Activated CD8-positive, alpha-beta memory T cell treated with anti-CD3 and anti-CD28 coated beads, Interleukin-2, amount 50 U/mL, for 4 hours (primary cell): ENCODE data around the gene IFI44L.

ENCODE experiments used
- DNase-seq: peaks from one replicate; pipeline ENCODE4 v3.0.0-alpha.2; 2020

Gene IFI44L

GRCh38 chr1:78691995-78692747 is 71.9 kb downstream of the IFI44L start:
- no peak for DNase-seq
